MCF 10A (cell line): ENCODE data around the gene ARNT2. TPM values are rescaled to one million over a fixed set of nuclear protein-coding genes. Genes with fewer than 3 reads are reported as not detected.

ENCODE experiments used
- BruUV-seq: library from RNA; stranded (reverse); fragments of 400-500 nt; replicated peaks from 2 replicates; lab custom pipeline; 2021; lab: Mats Ljungman, UMichigan
- CTCF ChIA-PET: fragments of 300-600 bp; sonication (Branson Sonifier 250); formaldehyde crosslinking; extraction: SDS; loops from one replicate; lab custom pipeline; 2021; ENCODE audit warnings: antibody characterized with exemption, inconsistent platforms; lab: Yijun Ruan, JAX
- POLR2A ChIA-PET: fragments of 300-600, 350-650 bp; sonication (Branson Sonifier 250); formaldehyde crosslinking; extraction: SDS; loops from one replicate; lab custom pipeline; 2020; ENCODE audit warnings: antibody characterized with exemption, inconsistent platforms; lab: Yijun Ruan, JAX
- DNase-seq: peaks from one replicate; pipeline ENCODE4 v3.0.0-alpha.2; 2018; ENCODE audit not compliant: unreplicated experiment
- H3K27ac Mint-ChIP-seq: one replicate; pipeline ENCODE4 v1.8.0; 2022; ENCODE audit warnings: mild to moderate bottlenecking, low read depth, mixed read lengths; ENCODE audit not compliant: unreplicated experiment
- H3K27me3 Mint-ChIP-seq: one replicate; pipeline ENCODE4 v1.8.0; 2022; ENCODE audit warnings: mixed read lengths; ENCODE audit not compliant: insufficient read depth, unreplicated experiment
- H3K36me3 Mint-ChIP-seq: one replicate; pipeline ENCODE4 v1.8.0; 2022; ENCODE audit warnings: mild to moderate bottlenecking, moderate library complexity, mixed read lengths; ENCODE audit not compliant: insufficient read depth, unreplicated experiment
- H3K4me1 Mint-ChIP-seq: one replicate; pipeline ENCODE4 v1.8.0; 2022; ENCODE audit warnings: mixed read lengths; ENCODE audit not compliant: insufficient read depth, unreplicated experiment
- H3K4me3 Mint-ChIP-seq: one replicate; pipeline ENCODE4 v1.8.0; 2022; ENCODE audit warnings: mild to moderate bottlenecking, moderate library complexity, mixed read lengths; ENCODE audit not compliant: unreplicated experiment
- H3K9me3 Mint-ChIP-seq: one replicate; pipeline ENCODE4 v1.8.0; 2022; ENCODE audit warnings: mixed read lengths; ENCODE audit not compliant: unreplicated experiment
- intact Hi-C: fragments of 100-400 bp; cut with micrococcal nuclease; formaldehyde crosslinking; loops from 2 replicates; pipeline ENCODE4 v1.14.1; 2022
- total RNA-seq: library from RNA; stranded (reverse); gene quantifications from 2 replicates; pipeline ENCODE4 v1.2.3, GENCODE V29; 2022
- TF ChIP-seq, protein P1 (sequence below): fragments of 200-600 bp; IDR thresholded peaks from one replicate; pipeline ENCODE4 v1.8.0; 2022; ENCODE audit warnings: antibody characterized with exemption, mild to moderate bottlenecking; ENCODE audit not compliant: unreplicated experiment

The ARNT2 gene
- total RNA-seq, 1 experiment from 2014 or later, result 1.6 TPM

DNA sequence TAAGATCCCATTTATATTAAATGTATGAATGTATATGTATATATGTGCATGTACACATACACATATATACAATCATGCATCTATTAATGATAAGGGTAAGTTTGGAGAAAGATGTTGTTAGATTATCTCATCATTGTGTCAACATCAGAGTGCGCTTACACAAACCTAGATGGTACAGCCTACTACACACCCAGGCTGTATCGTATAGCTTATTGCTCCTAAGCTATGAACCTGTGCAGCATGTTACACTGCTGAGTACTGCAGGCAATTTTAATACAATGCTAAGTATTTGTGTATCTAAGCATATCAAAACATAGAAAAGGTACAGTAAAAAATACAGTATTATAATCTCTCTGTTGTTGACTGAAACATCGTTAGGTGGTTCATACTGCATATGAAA lies 233.6 kb downstream of the ARNT2 start:
- Mint-ChIP-seq H3K9me3 (peaks cover 15% of the 10 kb centered on the region), H3K4me1 (no peaks in the 10 kb centered on the region), H3K27me3 (no peaks in the 10 kb centered on the region), H3K36me3 (no peaks in the 10 kb centered on the region), H3K27ac (no peak overlapping the region), H3K4me3 (no peak overlapping the region)
- ChIA-PET POLR2A (interaction anchor here (0.5 kb wide), 1 partner anchor 1376 kb away, joined by 3 read pairs; no protein-coding TSS in a partner anchor), CTCF (interaction anchor here (1.0 kb wide), 1 partner anchor 13 kb away, joined by 3 read pairs; no protein-coding TSS in a partner anchor)
- no peak for DNase-seq
- intact Hi-C loops, result no loop called here
- TF ChIP-seq, protein P1, sequence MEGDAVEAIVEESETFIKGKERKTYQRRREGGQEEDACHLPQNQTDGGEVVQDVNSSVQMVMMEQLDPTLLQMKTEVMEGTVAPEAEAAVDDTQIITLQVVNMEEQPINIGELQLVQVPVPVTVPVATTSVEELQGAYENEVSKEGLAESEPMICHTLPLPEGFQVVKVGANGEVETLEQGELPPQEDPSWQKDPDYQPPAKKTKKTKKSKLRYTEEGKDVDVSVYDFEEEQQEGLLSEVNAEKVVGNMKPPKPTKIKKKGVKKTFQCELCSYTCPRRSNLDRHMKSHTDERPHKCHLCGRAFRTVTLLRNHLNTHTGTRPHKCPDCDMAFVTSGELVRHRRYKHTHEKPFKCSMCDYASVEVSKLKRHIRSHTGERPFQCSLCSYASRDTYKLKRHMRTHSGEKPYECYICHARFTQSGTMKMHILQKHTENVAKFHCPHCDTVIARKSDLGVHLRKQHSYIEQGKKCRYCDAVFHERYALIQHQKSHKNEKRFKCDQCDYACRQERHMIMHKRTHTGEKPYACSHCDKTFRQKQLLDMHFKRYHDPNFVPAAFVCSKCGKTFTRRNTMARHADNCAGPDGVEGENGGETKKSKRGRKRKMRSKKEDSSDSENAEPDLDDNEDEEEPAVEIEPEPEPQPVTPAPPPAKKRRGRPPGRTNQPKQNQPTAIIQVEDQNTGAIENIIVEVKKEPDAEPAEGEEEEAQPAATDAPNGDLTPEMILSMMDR, result no peak
- BruUV-seq, result no TSS peak

DNA sequence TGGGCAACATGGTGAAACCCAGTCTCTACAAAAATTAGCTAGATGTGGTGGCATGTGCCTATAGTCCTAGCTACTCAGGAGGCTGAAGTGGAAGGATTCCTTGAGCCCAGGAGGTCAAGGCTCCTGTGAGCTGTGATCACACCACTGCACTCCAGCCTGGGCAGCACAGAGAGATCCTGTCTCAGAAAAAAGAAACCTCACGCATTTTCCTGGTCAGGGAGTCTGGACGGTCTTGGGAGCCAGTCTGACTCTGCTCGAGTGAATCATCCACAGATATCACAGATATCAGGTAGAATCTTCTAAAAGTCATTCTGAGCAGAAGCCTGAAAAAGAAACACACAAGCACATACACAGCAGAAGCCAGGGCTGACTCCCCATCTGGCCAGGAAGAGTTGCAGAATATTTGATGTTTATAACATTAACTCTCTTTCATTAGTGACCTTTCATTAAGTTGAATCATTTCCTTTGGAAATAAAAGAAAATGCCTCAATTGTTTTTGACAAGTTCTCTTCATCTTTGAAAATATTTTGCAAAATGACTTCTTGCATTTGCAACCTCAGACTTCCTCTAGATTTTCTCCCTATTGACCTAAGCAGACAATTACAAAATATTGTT lies 234.5 kb downstream of the ARNT2 start:
- TF ChIP-seq, protein P1, result no peak
- no peak for DNase-seq
- no peak overlapping the region for H3K4me3 Mint-ChIP-seq
- CTCF ChIA-PET, result interaction anchor here (1.0 kb wide), 1 partner anchor 12 kb away, joined by 3 read pairs; no protein-coding TSS in a partner anchor
- H3K27me3 Mint-ChIP-seq, result no peaks in the 10 kb centered on the region
- H3K27ac Mint-ChIP-seq, result no peak overlapping the region
- intact Hi-C loops, result no loop called here
- no peaks in the 10 kb centered on the region for H3K36me3 Mint-ChIP-seq
- POLR2A ChIA-PET, result no interaction called here
- peaks cover 15% of the 10 kb centered on the region for H3K9me3 Mint-ChIP-seq
- H3K4me1 Mint-ChIP-seq, result no peaks in the 10 kb centered on the region
- no TSS peak for BruUV-seq

DNA sequence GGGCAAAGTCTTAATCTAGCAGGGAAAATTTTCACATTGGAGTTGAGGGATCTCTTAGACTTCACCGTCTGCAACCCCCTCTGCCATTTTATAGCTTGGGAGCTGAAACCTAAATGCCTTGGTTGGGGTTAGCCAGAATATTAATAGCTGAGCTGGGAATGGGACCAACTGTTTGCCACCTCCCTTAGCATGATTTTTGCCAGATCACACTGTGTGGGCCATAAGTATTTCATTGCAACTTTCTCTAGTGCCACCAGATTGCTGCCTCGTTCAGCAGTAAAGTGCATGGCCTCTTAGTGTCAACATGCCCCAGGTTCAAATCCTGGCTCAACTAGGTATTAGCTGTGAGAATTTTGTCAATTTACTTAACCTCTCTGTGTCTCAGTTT lies 235.0 kb downstream of the ARNT2 start:
- Mint-ChIP-seq H3K9me3 (peaks cover 15% of the 10 kb centered on the region), H3K4me1 (no peaks in the 10 kb centered on the region), H3K36me3 (no peaks in the 10 kb centered on the region), H3K4me3 (no peak overlapping the region), H3K27me3 (no peaks in the 10 kb centered on the region), H3K27ac (no peak overlapping the region)
- intact Hi-C loops, result no loop called here
- CTCF ChIA-PET, result no interaction called here
- BruUV-seq, result no TSS peak
- POLR2A ChIA-PET, result no interaction called here
- TF ChIP-seq, protein P1, result no peak
- DNase-seq, result no peak

DNA sequence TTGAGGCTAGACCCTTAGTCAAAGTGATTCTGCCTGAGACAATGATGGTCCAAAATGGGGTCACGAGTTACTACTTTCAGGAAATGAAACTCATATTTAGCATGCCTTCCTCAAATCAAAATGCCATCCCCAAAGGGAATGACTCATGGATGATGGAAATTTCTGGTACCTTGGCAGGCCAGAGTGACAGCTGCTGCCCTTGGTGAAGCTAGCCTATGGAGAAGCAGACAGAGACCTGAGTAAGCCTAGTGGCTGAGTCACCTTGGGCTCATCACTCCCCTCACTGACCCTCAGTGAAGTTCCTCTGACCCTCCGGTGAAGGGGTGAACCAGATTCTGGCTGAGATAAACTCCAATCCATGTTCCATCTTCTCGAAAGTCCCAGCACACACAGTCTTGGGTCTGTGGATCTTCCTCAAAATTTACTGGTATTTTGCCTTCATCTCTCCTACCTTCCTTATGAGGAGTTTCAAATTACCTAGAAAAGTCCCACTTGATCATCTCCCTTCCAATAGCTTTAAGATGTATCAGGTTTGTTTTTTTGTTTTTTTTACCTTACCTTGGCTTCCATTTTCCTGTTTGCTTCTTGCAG lies 236.4 kb downstream of the ARNT2 start:
- TF ChIP-seq, protein P1, result no peak
- no TSS peak for BruUV-seq
- Mint-ChIP-seq H3K9me3 (peaks cover 15% of the 10 kb centered on the region), H3K4me1 (no peaks in the 10 kb centered on the region), H3K27ac (no peak overlapping the region), H3K27me3 (no peaks in the 10 kb centered on the region), H3K4me3 (no peak overlapping the region), H3K36me3 (no peaks in the 10 kb centered on the region)
- POLR2A ChIA-PET, result interaction anchor here (1.0 kb wide), 1 partner anchor 55 kb away, joined by 3 read pairs; no protein-coding TSS in a partner anchor
- DNase-seq, result no peak
- CTCF ChIA-PET, result interaction anchor here (0.5 kb wide), 1 partner anchor 86 kb away, joined by 3 read pairs; no protein-coding TSS in a partner anchor
- intact Hi-C loops, result no loop called here
